NOMO-1 (cell line): Measurements from ENCODE around the gene CHRDL1.
"Not testable (repeated sequence)": the region's sequence is repeated elsewhere in the genome, so short reads cannot be mapped to it uniquely, and the experiment has no call there.

Experiments used
- DNase-seq, 2 experiments: peaks; one replicate each; lab custom pipeline; 2025; ENCODE audit not compliant: unreplicated experiment in 2 of 2; lab: John Stamatoyannopoulos, UW

Gene CHRDL1

GRCh38 chrX:110795645-110796406, at the start of gene CHRDL1:
Gene CHRDL1, minus strand, starts transcription at chrX:110795817. Its CDS starts 3,636 bp downstream, at chrX:110792181.
- peak in 1 of 2 experiments; percentile 12 for DNase-seq

GRCh38 chrX:110836982-110837381, 41.4 kb upstream of the CHRDL1 start:
- no peak for DNase-seq

GRCh38 chrX:110836451-110836850, 40.8 kb upstream of the CHRDL1 start:
- DNase-seq = peak; percentile 50 to 81

- no peak for DNase-seq
Observed at GRCh38 chrX:110836001-110836400, 40.4 kb upstream of the CHRDL1 start.

- no peak for DNase-seq
Observed at GRCh38 chrX:110825972-110826371, 30.4 kb upstream of the CHRDL1 start.

- not testable (repeated sequence) for DNase-seq
Observed at GRCh38 chrX:110816543-110816942, 20.9 kb upstream of the CHRDL1 start.

GRCh38 chrX:110806145-110806544, 10.5 kb upstream of the CHRDL1 start:
- DNase-seq = no peak

GRCh38 chrX:110805303-110805702, 9.7 kb upstream of the CHRDL1 start:
- no peak for DNase-seq

- DNase-seq = no peak
Observed at GRCh38 chrX:110804446-110804845, 8.8 kb upstream of the CHRDL1 start.

- no peak for DNase-seq
Observed at GRCh38 chrX:110803506-110803905, 7.9 kb upstream of the CHRDL1 start.

GRCh38 chrX:110796407-110796697, 735 bp upstream of the CHRDL1 start:
- no peak for DNase-seq

- no peak for DNase-seq
Observed at GRCh38 chrX:110794601-110795000, 1.0 kb downstream of the CHRDL1 start.

- no peak for DNase-seq
Observed at GRCh38 chrX:110791071-110791470, 4.5 kb downstream of the CHRDL1 start.

GRCh38 chrX:110786486-110786885, 9.1 kb downstream of the CHRDL1 start:
- DNase-seq = no peak

GRCh38 chrX:110759785-110760184, 35.8 kb downstream of the CHRDL1 start:
- no peak for DNase-seq

GRCh38 chrX:110758781-110759422, 36.7 kb downstream of the CHRDL1 start:
- DNase-seq = no peak

- DNase-seq = no peak
Observed at GRCh38 chrX:110755611-110756010, 40.0 kb downstream of the CHRDL1 start.

- no peak for DNase-seq
Observed at GRCh38 chrX:110755061-110755460, 40.6 kb downstream of the CHRDL1 start.

- no peak for DNase-seq
Observed at GRCh38 chrX:110750526-110751189, 45.0 kb downstream of the CHRDL1 start.

- DNase-seq = peak; percentile 24 to 56
Observed at GRCh38 chrX:110748256-110748806, 47.3 kb downstream of the CHRDL1 start.

GRCh38 chrX:110746014-110746413, 49.6 kb downstream of the CHRDL1 start:
- no peak for DNase-seq

- no peak for DNase-seq
Observed at GRCh38 chrX:110745288-110745687, 50.3 kb downstream of the CHRDL1 start.
